ENCODE measurements around the gene COQ5.

DNA sequence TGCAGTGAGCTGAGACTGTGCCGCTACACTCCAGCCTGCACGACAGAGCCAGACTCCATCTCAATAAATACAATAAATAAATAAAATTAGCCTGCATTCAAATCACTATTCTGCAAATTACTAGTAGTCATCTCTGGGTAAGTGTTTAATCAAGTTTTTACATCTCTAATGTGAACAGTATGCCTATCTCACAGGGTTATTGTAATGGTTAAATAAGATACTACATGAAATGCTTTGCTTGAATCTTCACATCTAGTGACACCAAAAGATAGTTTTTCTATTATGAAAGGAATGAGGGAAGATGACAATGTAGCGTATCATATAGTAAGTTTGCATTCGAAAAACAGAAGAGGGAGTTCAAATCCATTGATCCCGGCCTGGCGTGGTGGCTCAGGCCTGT, 61.5 kb downstream of the COQ5 start:
- TF ChIP-seq CTCF (conservative IDR thresholded peaks at IDR 0.05): no peak
- TF ChIP-seq EZH2 (IDR thresholded peaks at IDR 0.05; ENCODE audit: low read depth): no peak

All from PC-9 (cell line).